ENCODE results near the gene SNX21.

The SNX21 gene

GRCh38 chr20:45821947-45822346, 11.7 kb upstream of the SNX21 start:
- Histone ChIP-seq H3K27me3 (no peaks in the 10 kb centered on the region), H3K4me1 (no peaks in the 10 kb centered on the region), H3K36me3 (peaks cover 4% of the 10 kb centered on the region), H3K4me3 (ENCODE audit: low read depth, low read length) (no peak overlapping the region), H3K9me3 (no peaks in the 10 kb centered on the region)
- no peak for TF ChIP-seq CTCF (IDR thresholded peaks at IDR 0.05; ENCODE audit: low read depth, low read length)
- no peak for DNase-seq

GRCh38 chr20:45822857-45823256, 10.7 kb upstream of the SNX21 start:
- no peak for TF ChIP-seq CTCF (IDR thresholded peaks at IDR 0.05; ENCODE audit: low read depth, low read length)
- peak; percentile 74 for DNase-seq
- H3K36me3 ChIP-seq: no peaks in the 10 kb centered on the region
- peak overlapping the region; percentile 53 for H3K4me3 ChIP-seq (ENCODE audit: low read depth, low read length)
- H3K9me3 ChIP-seq: no peaks in the 10 kb centered on the region
- no peaks in the 10 kb centered on the region for H3K4me1 ChIP-seq
- no peaks in the 10 kb centered on the region for H3K27me3 ChIP-seq

- H3K4me3 ChIP-seq (ENCODE audit: low read depth, low read length): no peak overlapping the region
- no peaks in the 10 kb centered on the region for H3K36me3 ChIP-seq
- no peaks in the 10 kb centered on the region for H3K27me3 ChIP-seq
- peak; percentile 58 for TF ChIP-seq CTCF (IDR thresholded peaks at IDR 0.05; ENCODE audit: low read depth, low read length)
- H3K4me1 ChIP-seq: no peaks in the 10 kb centered on the region
- peak; percentile 56 for DNase-seq
- H3K9me3 ChIP-seq: no peaks in the 10 kb centered on the region
Observed at GRCh38 chr20:45823949-45824835, 9.4 kb upstream of the SNX21 start.

- Histone ChIP-seq H3K9me3 (no peaks in the 10 kb centered on the region), H3K36me3 (no peaks in the 10 kb centered on the region), H3K4me3 (ENCODE audit: low read depth, low read length) (no peak overlapping the region), H3K4me1 (no peaks in the 10 kb centered on the region), H3K27me3 (no peaks in the 10 kb centered on the region)
- no peak for DNase-seq
- no peak for TF ChIP-seq CTCF (IDR thresholded peaks at IDR 0.05; ENCODE audit: low read depth, low read length)
Observed at GRCh38 chr20:45826381-45827019, 7.1 kb upstream of the SNX21 start.

- TF ChIP-seq CTCF (IDR thresholded peaks at IDR 0.05; ENCODE audit: low read depth, low read length): no peak
- Histone ChIP-seq H3K4me3 (ENCODE audit: low read depth, low read length) (no peak within 1 kb of the TSS), H3K4me1 (no peaks in the 10 kb centered on the region)
Observed at GRCh38 chr20:45827030-45827652, 6.5 kb upstream of the SNX21 start, which contains the start of gene TNNC2. TNNC2 (minus strand) TSS chr20:45827312; CDS start chr20:45827248, 64 bp downstream.

More at GRCh38 chr20:45827030-45827652, 6.5 kb upstream of the SNX21 start, which contains the start of gene TNNC2:
- Histone ChIP-seq H3K9me3 (no peaks in the 10 kb centered on the region), H3K27me3 (no peaks in the 10 kb centered on the region), H3K36me3 (no peaks in the 10 kb centered on the region)
- no peak for DNase-seq

All from BE2C (cell line).